NCI-H128 (cell line): ENCODE results near the gene TCERG1L.
"Not testable (repeated sequence)": the region's sequence is repeated elsewhere in the genome, so short reads cannot be mapped to it uniquely, and the experiment has no call there.

Source experiments
- DNase-seq: peaks from one replicate; lab custom pipeline; 2025; ENCODE audit not compliant: unreplicated experiment; lab: John Stamatoyannopoulos, UW

Gene TCERG1L

GRCh38 chr10:131195558-131196159 lies 115.9 kb downstream of the TCERG1L start:
- DNase-seq, result no peak

DNA sequence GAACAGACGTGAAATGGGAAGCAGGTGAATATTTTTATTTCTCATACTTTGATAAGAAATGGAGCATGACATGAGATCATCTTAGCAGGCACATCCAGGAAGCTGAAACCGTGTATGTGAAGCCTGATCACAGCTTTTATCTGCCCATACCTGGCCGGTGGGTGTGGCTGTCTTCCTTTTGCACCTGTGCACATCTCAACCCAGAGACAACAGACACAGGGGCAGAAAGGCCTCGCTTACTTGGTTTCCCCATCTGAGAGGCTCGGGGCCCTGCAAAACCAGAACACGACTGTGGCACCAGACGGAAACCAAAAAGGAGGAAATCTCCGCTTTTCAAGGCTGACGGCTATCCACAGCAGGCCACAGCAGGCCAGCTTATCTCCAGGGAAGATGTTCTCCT lies 116.4 kb downstream of the TCERG1L start:
- no peak for DNase-seq

DNA sequence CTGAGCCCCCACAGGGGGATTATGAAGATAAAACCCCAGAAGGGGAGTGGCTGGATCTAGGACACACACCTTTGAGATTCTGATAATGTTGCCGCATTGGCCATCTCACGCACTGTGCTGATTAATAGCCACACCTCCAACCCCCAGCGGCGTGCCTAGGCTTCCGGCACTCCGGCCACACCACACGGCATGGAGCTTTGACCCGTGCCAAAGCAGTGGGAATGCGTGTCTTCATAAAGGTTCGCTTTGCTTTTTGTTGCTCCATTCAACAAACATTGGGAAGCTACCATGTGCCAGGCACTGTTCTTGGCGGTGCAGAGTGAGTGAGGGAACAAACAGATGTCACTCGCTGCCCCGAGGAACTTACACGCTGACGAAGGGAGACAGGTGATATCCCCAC lies 117.6 kb downstream of the TCERG1L start:
- DNase-seq, result no peak

GRCh38 chr10:131188494-131188893 lies 123.0 kb downstream of the TCERG1L start:
- no peak for DNase-seq

DNA sequence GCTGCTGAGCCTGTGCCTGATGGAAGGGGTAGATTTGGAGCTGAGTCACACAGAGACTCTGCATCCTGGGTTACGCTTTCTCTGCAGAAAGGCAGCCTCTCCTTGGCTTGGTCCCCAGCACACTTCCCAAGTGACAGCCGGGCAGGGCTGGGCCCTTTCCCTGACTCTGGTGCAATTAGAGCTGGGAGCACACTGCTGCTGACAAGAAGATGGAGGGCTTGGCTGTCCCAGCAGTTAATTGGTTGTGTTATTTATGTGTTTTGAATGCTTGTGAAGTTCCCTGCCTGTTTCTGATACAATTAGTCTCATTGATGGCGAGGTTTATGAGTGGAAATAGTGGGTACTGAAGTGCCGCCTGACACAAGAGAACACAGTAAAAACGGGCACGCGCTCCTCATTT lies 123.6 kb downstream of the TCERG1L start:
- DNase-seq, result no peak

GRCh38 chr10:131187274-131187673 lies 124.2 kb downstream of the TCERG1L start:
- DNase-seq, result no peak

DNA sequence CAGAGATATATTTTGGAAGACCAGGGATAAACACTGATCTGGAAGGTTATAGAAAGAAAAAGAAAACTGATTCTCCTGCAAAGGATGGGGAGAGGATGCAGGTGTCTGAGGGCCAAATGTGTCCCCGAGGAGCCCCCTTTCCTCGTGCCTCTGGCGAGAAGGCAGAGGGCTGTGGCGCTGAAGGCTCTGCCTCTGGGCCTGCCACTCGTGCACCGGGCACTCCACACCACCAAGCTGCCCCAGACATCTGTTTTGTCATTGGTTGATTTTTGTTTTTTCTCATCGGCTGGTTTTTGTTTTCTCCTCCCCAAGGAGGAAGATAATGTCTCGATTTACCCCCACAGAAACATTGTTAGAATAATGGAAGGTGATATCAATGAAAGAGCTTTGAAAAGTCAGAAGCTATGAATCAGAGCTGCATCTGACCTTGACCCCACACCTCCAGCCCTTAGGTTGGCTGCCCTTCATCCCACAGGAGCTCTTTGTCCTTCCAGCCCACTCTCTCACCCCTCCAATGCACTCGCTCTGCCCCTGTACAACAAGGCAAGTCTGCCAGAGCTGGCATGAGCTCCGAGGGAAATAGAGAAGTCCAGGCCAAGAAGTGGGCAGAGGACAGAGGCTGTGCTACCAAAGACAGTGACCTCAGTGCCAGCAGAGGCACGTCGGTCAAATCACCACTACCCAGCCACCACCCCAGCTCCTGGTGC lies 124.8 kb downstream of the TCERG1L start:
- DNase-seq, result no peak

DNA sequence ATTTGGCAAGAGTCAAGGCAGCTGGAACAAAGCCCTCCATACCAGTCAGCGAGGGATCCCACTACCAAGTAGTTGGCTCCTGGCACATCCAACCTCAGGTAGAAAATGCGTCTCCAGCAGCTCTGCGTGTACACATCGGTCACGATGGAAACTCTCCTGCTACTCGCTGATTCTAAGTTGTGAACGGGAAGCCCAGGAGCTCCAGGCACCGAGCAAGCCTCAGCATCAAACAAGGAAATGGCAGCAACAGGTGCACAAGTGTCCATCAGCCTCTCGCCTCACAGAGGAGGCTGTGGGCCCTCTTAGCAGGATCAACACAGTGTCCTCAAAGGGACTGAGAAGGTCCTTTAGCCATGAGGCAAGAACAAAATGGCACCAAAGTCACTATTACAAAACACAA lies 127.0 kb downstream of the TCERG1L start:
- no peak for DNase-seq

- no peak for DNase-seq
Measured at GRCh38 chr10:131183546-131184045, 127.9 kb downstream of the TCERG1L start.

DNA sequence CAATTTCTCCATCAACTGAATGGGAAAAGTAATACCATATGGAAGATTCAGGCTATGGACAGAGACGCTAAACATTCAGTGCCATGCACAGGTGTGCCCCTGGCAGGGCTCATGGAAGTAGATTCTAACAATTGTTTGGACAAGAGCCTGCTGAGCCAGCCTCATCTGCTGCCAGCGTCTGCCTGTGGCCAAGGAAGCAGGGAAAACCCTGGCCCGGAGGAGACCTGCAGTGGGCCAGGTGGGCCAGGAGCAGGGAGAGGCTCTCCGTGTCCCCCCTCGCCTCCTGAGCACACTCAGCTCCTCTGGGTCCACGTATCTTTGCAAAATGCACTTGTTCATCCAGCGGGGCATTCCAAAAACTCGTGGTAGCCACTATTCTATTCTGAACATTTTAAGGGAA lies 130.1 kb downstream of the TCERG1L start:
- DNase-seq, result no peak

DNA sequence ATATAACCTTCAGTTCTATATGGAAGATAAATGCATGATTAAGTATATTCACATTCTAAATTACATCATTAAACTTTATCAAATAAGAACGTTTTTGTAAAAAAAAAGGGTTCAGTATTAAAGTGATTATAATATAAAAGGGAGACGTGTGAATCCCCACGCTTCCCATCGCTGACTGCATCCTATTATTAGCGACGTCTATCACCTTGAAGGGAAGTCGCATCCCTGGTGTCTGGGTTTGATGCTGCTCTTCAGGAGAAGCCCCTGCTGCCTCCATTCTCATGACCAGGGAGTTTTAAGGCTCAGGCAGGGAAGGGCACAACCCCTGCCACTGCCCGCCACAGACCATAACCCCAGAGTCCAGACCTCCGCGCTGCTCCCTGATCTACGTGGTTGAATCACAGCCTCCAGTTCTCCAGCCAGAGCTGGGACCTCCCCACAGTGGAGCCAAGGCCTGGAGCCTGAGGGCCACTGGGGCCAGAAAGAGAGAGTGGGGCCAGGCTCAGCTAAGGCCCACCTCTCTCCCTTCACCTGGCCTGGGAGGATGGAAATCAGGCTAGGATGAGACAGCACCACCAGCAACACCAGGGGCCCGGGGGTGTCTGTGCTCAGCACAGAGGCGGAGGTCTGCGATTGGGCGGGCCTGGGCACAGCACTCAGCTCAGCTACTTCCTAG lies 130.6 kb downstream of the TCERG1L start:
- DNase-seq, result no peak

- DNase-seq, result no peak
Measured at GRCh38 chr10:131180086-131180485, 131.4 kb downstream of the TCERG1L start.

GRCh38 chr10:131179361-131179760 lies 132.2 kb downstream of the TCERG1L start:
- no peak for DNase-seq

DNA sequence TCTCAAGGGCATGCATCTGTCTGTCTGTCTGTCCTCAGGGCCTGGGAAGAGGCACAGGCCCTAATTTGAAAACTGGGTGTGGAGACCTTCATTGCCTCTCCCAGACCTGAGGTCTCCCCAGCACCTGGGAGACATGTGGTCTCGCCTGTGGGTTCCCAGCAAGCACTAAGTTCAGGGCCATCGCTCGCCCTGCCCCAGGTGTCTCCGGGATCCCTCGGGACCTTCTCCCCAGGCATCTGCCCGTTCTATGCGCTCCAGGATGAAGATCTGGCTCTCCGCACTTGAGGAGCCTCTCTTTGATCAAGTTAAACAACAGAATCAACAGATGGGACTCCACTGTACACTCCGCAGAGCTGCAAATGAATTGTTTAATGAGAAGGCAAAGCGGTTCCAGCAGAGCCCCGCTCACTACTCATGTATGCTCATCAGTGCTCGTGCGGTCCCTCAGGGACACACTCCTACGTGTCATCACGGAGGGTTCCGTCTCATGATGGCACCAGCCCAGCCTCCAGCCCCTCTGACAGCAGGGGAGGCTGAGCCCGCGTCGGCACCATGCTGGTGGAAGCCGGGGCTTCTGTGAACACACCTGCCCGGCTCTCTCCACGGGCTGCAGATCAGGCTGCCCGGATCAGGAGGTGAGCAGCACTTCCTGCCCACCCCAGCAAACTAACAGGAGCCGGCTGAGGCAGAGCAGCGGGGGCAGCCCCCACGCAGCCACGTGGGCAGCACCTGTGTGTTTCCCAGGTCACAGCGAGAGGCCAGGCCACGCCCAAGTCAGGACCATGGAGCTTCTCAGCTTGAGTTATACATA lies 132.8 kb downstream of the TCERG1L start:
- DNase-seq, result no peak

DNA sequence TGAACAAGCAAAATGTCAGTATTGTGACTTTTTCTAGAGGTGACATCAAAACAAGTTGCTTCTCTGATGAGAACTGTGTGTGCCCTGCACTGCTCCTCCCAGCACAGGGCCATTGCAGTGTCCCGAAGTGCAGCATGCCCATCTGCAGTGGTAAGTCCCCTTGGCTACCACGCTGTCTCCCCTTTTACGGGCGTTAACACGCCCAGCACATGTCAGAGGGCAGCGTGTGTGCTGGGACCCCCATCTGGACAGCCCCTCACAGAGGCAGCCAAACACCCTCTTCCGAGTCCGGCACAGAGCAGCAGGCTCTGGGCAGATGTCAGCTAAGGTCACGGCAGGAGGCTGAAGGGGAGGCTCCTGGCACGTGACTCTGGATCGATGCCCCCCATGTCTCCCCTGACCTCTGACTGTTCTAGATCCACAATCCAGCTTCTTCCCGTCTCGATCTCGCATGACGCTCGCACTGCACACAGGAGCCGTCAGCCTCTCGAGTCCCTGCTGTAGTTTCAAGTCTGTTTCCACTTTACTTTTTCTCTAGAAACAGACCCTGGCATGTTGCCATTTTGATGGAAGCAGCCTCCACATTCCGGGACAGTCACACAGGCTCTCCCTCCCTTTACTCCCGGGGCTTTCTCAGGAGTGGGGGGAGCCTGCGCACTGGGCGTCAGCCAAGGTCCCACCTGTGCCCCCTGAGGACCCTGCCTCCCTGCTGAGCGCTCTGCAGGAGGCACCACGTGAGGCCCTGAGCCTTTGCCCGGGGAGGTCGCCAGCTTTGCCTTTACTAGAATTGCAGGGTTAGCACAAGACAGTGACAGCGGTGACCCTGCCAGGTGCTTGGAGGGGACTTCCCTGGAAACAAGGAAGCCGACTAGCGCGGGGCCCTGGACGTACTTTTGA lies 133.8 kb downstream of the TCERG1L start:
- no peak for DNase-seq

DNA sequence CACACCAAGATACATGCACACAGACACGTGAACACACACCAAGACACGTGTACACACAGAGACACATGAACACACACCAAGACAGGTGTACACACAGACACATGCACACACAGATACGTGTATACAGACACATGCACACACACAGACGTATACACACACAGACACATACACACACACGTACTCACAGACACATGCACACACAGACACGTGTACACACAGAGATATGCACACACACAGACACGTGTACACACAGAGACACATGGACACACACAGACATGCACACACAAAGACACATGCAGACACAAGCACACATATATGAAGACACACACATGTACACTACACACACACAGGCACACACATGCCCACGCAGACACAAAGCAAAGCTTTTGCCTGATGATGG lies 134.6 kb downstream of the TCERG1L start:
- no peak for DNase-seq

GRCh38 chr10:131176324-131176723 lies 135.2 kb downstream of the TCERG1L start:
- DNase-seq, result not testable (repeated sequence)

- no peak for DNase-seq
Measured at GRCh38 chr10:131175891-131176290, 135.6 kb downstream of the TCERG1L start.

DNA sequence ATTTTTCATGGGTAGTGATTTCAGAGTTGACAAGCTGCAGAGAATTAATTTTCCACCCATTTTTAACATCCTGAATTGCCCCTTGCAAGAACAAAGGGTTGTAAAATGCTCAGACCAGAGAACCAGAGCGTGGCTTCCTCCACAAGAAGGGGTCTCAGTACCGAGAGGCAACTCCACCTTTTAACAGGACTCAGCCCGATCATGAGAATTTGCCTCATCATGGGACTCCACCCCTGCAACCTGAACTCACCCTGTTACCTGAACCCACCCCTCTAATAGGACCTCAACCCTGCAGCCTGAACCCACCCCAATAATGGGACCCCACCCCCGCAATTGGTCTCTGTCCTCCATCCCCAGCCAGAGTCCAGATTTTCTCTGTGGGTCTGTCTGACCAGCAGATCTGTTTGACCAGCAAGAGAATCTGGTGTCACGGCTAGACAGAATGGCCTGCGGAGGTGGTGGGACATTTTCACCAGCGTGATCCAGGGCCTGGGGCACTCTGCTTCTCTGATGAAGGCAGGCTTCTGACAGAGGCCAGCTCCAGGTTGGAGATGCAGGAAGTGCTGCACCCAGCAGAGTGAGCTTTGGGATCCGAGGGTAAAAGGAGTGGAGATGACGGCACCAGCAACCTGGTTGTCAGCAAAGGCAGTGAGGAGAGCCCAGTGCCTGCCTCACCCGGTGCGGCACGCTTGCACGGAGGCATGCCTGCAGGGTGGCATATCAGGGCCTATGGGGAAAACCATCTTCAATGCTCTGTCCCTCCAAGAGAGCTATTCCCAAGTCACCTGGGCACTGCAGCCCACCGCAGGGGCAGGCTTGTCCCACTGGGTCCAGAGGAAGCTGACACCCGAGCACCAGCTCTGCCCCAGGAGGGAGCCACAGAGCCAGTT lies 136.6 kb downstream of the TCERG1L start:
- DNase-seq, result no peak
